ENCODE results near the gene NDE1. TPM values are rescaled to one million over a fixed set of nuclear protein-coding genes. Genes with fewer than 3 reads are reported as not detected.

NDE1 gene
- total and polyA plus RNA-seq, 4 donors, result 2.5 to 17.3 (median 4.4) TPM

GRCh38 chr16:15765880-15766279 lies 115.8 kb downstream of the NDE1 start:
- no peaks in the 10 kb centered on the region for H3K27me3 ChIP-seq (ENCODE audit: control insufficient read depth in 4 of 4, insufficient read depth in 4 of 4, low read length in 3 of 4)
- 37% methylated on average over 3 of the region's 3 CpGs for WGBS
- no peaks in the 10 kb centered on the region for H3K36me3 ChIP-seq (ENCODE audit: control insufficient read depth in 4 of 4, insufficient read depth in 3 of 4, low read depth in 1 of 4, low read length in 3 of 4)
- no peaks in the 10 kb centered on the region for H3K9me3 ChIP-seq (ENCODE audit: control insufficient read depth in 4 of 4, low read length in 3 of 4)
- H3K27ac ChIP-seq (ENCODE audit: low read depth in 1 of 2, low read length in 2 of 2), result no peak overlapping the region
- no peak overlapping the region for H3K4me3 ChIP-seq (ENCODE audit: low read depth in 1 of 3, low read length in 3 of 3)
- H3K4me1 ChIP-seq (ENCODE audit: control insufficient read depth in 4 of 4, insufficient read depth in 4 of 4, low read length in 3 of 4), result no peaks in the 10 kb centered on the region
- DNase-seq (ENCODE audit: low spot score), result no peak
- TF ChIP-seq RXRA (IDR thresholded peaks at IDR 0.05) (no peak), REST (IDR thresholded peaks at IDR 0.05) (no peak), CTCF (IDR thresholded peaks at IDR 0.05; ENCODE audit: low read depth, low read length, missing input control) (peak; percentile 67), RAD21 (IDR thresholded peaks at IDR 0.05) (peak; percentile 81 to 87), MAX (IDR thresholded peaks at IDR 0.05) (no peak)
- H3K9ac ChIP-seq (ENCODE audit: low read depth in 1 of 2, low read length in 2 of 2), result no peak overlapping the region

DNA sequence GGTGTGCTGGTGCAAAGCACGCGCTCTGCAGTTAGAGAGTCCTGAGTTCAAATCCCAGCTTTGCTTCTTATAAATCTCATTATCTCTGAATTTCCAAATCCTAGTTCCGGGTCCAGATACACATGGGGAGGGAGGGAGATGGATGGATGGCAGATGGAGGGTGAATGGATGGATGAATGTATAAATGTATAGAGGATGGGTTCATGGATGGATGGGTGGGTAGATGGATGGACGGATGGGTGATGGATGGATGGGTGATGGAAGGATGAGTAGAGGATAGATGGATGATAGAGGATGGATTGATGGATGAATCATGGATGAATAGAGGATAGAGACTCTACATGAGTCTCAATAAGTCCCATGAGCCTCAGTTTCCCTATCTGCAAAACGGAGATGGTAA lies 116.9 kb downstream of the NDE1 start:
- H3K4me3 ChIP-seq (ENCODE audit: low read depth in 1 of 3, low read length in 3 of 3), result no peak overlapping the region
- TF ChIP-seq JUND (IDR thresholded peaks at IDR 0.05), result no peak
- TF ChIP-seq, protein P1, sequence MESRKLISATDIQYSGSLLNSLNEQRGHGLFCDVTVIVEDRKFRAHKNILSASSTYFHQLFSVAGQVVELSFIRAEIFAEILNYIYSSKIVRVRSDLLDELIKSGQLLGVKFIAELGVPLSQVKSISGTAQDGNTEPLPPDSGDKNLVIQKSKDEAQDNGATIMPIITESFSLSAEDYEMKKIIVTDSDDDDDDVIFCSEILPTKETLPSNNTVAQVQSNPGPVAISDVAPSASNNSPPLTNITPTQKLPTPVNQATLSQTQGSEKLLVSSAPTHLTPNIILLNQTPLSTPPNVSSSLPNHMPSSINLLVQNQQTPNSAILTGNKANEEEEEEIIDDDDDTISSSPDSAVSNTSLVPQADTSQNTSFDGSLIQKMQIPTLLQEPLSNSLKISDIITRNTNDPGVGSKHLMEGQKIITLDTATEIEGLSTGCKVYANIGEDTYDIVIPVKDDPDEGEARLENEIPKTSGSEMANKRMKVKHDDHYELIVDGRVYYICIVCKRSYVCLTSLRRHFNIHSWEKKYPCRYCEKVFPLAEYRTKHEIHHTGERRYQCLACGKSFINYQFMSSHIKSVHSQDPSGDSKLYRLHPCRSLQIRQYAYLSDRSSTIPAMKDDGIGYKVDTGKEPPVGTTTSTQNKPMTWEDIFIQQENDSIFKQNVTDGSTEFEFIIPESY (IDR thresholded peaks at IDR 0.05), result no peak
- no peaks in the 10 kb centered on the region for H3K9me3 ChIP-seq (ENCODE audit: control insufficient read depth in 4 of 4, low read length in 3 of 4)
- no peaks in the 10 kb centered on the region for H3K36me3 ChIP-seq (ENCODE audit: control insufficient read depth in 4 of 4, insufficient read depth in 3 of 4, low read depth in 1 of 4, low read length in 3 of 4)
- no peaks in the 10 kb centered on the region for H3K27me3 ChIP-seq (ENCODE audit: control insufficient read depth in 4 of 4, insufficient read depth in 4 of 4, low read length in 3 of 4)
- no peaks in the 10 kb centered on the region for H3K4me1 ChIP-seq (ENCODE audit: control insufficient read depth in 4 of 4, insufficient read depth in 4 of 4, low read length in 3 of 4)
- DNase-seq (ENCODE audit: low spot score), result no peak
- WGBS, result 93% methylated on average over 5 of the region's 5 CpGs
- H3K9ac ChIP-seq (ENCODE audit: low read depth in 1 of 2, low read length in 2 of 2), result no peak overlapping the region
- H3K27ac ChIP-seq (ENCODE audit: low read depth in 1 of 2, low read length in 2 of 2), result no peak overlapping the region

- Histone ChIP-seq H3K9ac (ENCODE audit: low read depth in 1 of 2, low read length in 2 of 2) (no peak overlapping the region), H3K27me3 (ENCODE audit: control insufficient read depth in 4 of 4, insufficient read depth in 4 of 4, low read length in 3 of 4) (no peaks in the 10 kb centered on the region), H3K36me3 (ENCODE audit: control insufficient read depth in 4 of 4, insufficient read depth in 3 of 4, low read depth in 1 of 4, low read length in 3 of 4) (no peaks in the 10 kb centered on the region), H3K27ac (ENCODE audit: low read depth in 1 of 2, low read length in 2 of 2) (no peak overlapping the region), H3K4me1 (ENCODE audit: control insufficient read depth in 4 of 4, insufficient read depth in 4 of 4, low read length in 3 of 4) (no peaks in the 10 kb centered on the region), H3K4me3 (ENCODE audit: low read depth in 1 of 3, low read length in 3 of 3) (no peak overlapping the region), H3K9me3 (ENCODE audit: control insufficient read depth in 4 of 4, low read length in 3 of 4) (no peaks in the 10 kb centered on the region)
- no peak for DNase-seq (ENCODE audit: low spot score)
- WGBS, result 96% methylated on average over 4 of the region's 4 CpGs
- TF ChIP-seq SP1 (IDR thresholded peaks at IDR 0.05) (no peak), CTCF (IDR thresholded peaks at IDR 0.05; ENCODE audit: low read depth, low read length, missing input control) (no peak), EGR1 (IDR thresholded peaks at IDR 0.05; ENCODE audit: low read depth in 2 of 2) (no peak), TAF1 (conservative IDR thresholded peaks at IDR 0.05) (no peak), REST (IDR thresholded peaks at IDR 0.05) (no peak), GABPA (IDR thresholded peaks at IDR 0.05 in 1 of 2, conservative IDR thresholded peaks at IDR 0.05 in 1 of 2) (no peak)
These were observed 118.2 kb downstream of the NDE1 start for GRCh38 chr16:15768201-15768600.

Data from liver (tissue), 9 donors.